ENCODE results near the gene KLHL11.
"Not testable (repeated sequence)": the region's sequence is repeated elsewhere in the genome, so short reads cannot be mapped to it uniquely, and the experiment has no call there.

KLHL11 gene

GRCh38 chr17:41882756-41883155 lies 17.5 kb upstream of the KLHL11 start:
- Histone ChIP-seq H3K27ac (no peak overlapping the region), H3K36me3 (replicated peaks) (peaks cover 88% of the 10 kb centered on the region), H3K27me3 (replicated peaks) (no peaks in the 10 kb centered on the region), H3K4me3 (ENCODE audit: low read depth, low read length) (no peak overlapping the region)
- in situ Hi-C loops (cut with HindIII; ENCODE audit: low pct_ligation_motif_present, low sequenced_read_pairs) = no loop called here
- no peak for TF ChIP-seq CTCF (IDR thresholded peaks at IDR 0.05; ENCODE audit: low read depth, low read length, missing control alignments)
- no peak for DNase-seq

DNA sequence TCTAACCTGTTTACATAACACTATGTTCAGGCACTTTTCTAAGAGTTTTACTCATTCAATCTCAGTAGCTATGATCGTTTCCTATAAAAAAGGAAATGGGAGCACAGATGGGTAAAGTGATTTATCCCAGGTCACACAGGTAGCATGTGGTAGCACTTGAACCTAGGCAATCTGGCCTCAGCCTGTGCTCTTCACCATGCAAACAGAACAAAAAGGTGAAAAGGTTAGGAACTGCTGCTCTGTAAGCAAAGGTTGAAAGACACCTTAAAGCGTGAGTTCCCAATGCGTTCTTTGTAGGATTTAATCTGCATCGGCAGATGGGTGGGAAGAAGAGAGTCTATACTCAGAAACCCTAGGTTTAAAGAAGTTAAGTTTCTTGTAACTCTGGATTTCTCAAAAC lies 14.9 kb upstream of the KLHL11 start:
- DNase-seq = no peak
- Histone ChIP-seq H3K27me3 (replicated peaks) (no peaks in the 10 kb centered on the region), H3K27ac (no peak overlapping the region), H3K36me3 (replicated peaks) (peaks cover 76% of the 10 kb centered on the region), H3K4me3 (ENCODE audit: low read depth, low read length) (no peak overlapping the region)
- no peak for TF ChIP-seq CTCF (IDR thresholded peaks at IDR 0.05; ENCODE audit: low read depth, low read length, missing control alignments)
- in situ Hi-C loops (cut with HindIII; ENCODE audit: low pct_ligation_motif_present, low sequenced_read_pairs) = no loop called here

DNA sequence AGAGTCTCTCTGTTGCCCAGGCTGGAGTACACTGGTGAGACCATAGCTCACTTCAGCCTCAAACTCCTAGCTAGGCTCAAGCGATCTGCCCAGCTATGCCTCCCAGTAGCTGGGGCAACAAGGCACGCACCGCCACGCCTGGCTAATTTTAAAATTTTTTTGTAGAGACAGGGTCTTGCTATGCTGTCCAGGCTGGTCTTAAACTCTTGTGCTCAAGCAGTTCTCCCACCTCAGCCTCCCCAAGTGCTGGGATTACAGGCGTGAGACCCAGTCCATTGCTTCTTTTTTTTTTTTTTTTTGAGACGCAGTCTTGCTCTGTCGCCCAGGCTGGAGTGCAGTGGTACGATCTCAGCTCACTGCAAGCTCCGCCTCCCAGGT lies 9.1 kb upstream of the KLHL11 start:
- H3K27ac ChIP-seq; in situ Hi-C loops (cut with HindIII; ENCODE audit: low pct_ligation_motif_present, low sequenced_read_pairs); H3K27me3 ChIP-seq (replicated peaks); H3K4me3 ChIP-seq (ENCODE audit: low read depth, low read length); DNase-seq: not testable (repeated sequence)
- peaks cover 83% of the 10 kb centered on the region for H3K36me3 ChIP-seq (replicated peaks)

DNA sequence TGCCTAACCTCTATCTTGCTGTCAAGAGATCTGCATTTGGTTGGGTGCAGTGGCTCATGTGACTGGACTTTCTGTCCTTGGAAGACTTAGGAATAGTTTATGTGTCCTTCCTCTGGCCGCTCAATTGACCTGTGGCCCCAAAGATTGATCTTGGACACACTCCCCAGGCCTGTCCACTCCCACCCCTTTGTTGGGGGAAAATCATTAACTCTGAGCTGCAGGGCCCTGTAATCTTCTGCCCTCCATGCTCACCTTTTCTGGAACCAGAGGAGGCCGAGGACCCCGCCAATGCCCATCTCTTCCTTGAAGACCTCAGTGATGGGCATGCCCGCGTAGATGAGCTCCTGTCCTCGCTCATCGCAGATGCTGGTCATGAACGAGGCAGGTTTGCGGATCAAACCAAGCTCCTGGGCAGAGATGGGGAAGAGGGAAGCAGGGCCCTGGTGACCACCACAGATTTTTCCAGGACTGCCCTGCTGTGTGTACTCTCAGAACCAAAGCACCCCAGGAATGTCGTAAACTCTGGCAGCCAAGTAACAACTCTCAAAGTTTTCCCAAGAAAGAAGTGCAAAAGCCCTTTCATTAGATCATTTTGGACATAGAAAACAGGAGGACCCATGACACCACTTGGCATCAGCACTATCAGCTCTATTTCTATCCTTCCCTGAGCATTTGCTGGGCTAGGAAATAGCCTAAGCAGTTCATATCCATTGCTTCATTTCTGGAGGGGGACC lies 8.5 kb upstream of the KLHL11 start:
- TF ChIP-seq CTCF (IDR thresholded peaks at IDR 0.05; ENCODE audit: low read depth, low read length, missing control alignments) = no peak
- in situ Hi-C loops (cut with HindIII; ENCODE audit: low pct_ligation_motif_present, low sequenced_read_pairs) = no loop called here
- DNase-seq = no peak
- Histone ChIP-seq H3K27ac (no peak overlapping the region), H3K27me3 (replicated peaks) (no peaks in the 10 kb centered on the region), H3K36me3 (replicated peaks) (peaks cover 83% of the 10 kb centered on the region), H3K4me3 (ENCODE audit: low read depth, low read length) (no peak overlapping the region)

GRCh38 chr17:41871789-41872188 lies 6.6 kb upstream of the KLHL11 start:
- Histone ChIP-seq H3K4me3 (ENCODE audit: low read depth, low read length) (no peak overlapping the region), H3K36me3 (replicated peaks) (peaks cover 77% of the 10 kb centered on the region), H3K27me3 (replicated peaks) (no peaks in the 10 kb centered on the region), H3K27ac (no peak overlapping the region)
- no peak for DNase-seq
- in situ Hi-C loops (cut with HindIII; ENCODE audit: low pct_ligation_motif_present, low sequenced_read_pairs) = no loop called here
- no peak for TF ChIP-seq CTCF (IDR thresholded peaks at IDR 0.05; ENCODE audit: low read depth, low read length, missing control alignments)

DNA sequence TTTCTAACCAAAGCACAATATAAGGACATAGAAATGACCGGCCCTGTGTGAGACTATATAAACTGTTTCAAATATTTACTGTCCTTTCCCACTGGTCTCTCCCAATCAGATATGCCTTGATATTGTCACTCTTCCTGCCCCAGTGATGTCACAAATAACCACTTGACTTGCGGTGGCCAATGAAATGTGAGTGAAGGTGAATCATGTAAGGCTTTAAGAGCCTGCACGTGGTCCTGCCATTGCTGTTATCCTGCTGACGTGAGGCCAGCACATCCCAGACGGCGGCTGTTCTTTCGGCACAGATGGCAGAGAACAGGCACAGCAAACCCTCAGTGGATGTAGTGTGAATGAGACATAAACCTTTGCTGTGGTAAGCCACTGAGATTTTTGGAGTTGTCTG lies 5.4 kb upstream of the KLHL11 start:
- H3K27ac ChIP-seq = no peak overlapping the region
- no peak for DNase-seq
- no peak for TF ChIP-seq CTCF (IDR thresholded peaks at IDR 0.05; ENCODE audit: low read depth, low read length, missing control alignments)
- H3K27me3 ChIP-seq (replicated peaks) = no peaks in the 10 kb centered on the region
- H3K4me3 ChIP-seq (ENCODE audit: low read depth, low read length) = no peak overlapping the region
- H3K36me3 ChIP-seq (replicated peaks) = peaks cover 77% of the 10 kb centered on the region
- in situ Hi-C loops (cut with HindIII; ENCODE audit: low pct_ligation_motif_present, low sequenced_read_pairs) = no loop called here
